ENCODE data around the gene PDIA5.

Gene PDIA5

DNA sequence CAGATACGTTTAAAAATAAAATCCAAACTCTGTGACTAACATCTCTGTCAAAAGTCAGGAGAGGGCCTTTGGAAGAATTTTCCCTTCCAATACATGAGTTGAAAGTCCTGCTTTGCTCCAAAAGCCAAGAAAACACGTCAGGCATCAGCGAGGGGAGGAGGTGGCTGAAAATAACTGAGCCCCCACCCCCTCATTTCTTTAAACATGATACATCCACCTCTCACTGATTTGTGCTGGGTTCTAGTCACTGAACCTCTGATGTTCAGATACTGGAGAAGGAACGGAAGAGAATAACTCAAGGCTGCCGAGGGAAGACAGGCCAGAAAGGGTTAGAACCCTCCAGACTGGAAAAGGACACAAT is 29.8 kb upstream of the PDIA5 start:
- POLR2A ChIA-PET: no interaction called here
- DNase-seq (ENCODE audit: extremely low spot score): no peak
- TF ChIP-seq, protein P1, sequence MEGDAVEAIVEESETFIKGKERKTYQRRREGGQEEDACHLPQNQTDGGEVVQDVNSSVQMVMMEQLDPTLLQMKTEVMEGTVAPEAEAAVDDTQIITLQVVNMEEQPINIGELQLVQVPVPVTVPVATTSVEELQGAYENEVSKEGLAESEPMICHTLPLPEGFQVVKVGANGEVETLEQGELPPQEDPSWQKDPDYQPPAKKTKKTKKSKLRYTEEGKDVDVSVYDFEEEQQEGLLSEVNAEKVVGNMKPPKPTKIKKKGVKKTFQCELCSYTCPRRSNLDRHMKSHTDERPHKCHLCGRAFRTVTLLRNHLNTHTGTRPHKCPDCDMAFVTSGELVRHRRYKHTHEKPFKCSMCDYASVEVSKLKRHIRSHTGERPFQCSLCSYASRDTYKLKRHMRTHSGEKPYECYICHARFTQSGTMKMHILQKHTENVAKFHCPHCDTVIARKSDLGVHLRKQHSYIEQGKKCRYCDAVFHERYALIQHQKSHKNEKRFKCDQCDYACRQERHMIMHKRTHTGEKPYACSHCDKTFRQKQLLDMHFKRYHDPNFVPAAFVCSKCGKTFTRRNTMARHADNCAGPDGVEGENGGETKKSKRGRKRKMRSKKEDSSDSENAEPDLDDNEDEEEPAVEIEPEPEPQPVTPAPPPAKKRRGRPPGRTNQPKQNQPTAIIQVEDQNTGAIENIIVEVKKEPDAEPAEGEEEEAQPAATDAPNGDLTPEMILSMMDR (IDR thresholded peaks at IDR 0.05; ENCODE audit: control extremely low read depth, extremely low read depth, low read depth, missing control alignments): no peak
- CTCF ChIA-PET: interaction anchor here (3.1 kb wide), 1 partner anchor 9 kb away, joined by 14 read pairs; the partner anchor contains the start of gene SEMA5B

DNA sequence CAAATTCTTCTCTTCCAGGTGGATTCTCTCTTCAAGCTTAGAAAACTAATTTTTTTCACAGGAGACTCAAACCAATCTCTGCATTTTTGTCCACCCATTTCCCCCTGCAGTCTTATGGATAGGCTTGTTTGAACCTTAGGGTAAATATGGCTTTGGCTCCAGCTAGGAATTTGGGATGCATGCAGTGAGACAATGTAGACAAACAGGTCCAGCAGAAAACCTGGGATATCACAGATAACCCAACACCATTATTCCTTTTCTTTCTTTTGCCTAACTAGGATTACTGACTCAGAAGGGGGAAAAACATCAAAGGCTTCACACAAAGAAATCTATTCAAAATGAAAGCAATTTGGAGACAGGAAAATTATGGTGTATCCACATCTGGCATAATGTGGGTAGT is 28.1 kb upstream of the PDIA5 start:
- ChIA-PET CTCF (interaction anchor here (1.2 to 3.1 kb wide), 3 partner anchors 10 to 24 kb away, joined by 3 to 14 read pairs (median 4); partner anchors contain the start of gene SEMA5B), POLR2A (no interaction called here)
- TF ChIP-seq, protein P1 (IDR thresholded peaks at IDR 0.05; ENCODE audit: control extremely low read depth, extremely low read depth, low read depth, missing control alignments): no peak
- no peak for DNase-seq (ENCODE audit: extremely low spot score)

DNA sequence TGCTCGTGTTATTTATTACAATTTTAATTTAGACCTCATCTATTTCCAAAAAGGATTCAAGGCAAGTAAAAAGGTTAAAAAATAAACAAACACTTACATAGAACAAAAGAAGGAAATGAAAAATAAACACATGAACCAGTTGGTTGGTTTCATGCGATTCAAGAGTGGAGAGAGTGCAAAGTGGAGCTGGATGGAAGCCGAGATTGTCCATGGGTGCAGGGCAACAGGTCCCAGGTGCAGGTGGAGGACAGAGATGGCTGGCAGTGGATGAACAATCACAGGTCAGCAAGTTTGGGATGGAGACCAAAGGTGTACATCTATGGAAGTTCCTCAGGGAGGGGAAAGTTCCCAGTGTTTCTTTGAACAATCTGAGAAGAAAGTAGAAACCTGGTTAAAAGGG is 27.6 kb upstream of the PDIA5 start:
- CTCF ChIA-PET: interaction anchor here (3.1 kb wide), 1 partner anchor 11 kb away, joined by 14 read pairs; the partner anchor contains the start of gene SEMA5B
- TF ChIP-seq, protein P1 (IDR thresholded peaks at IDR 0.05; ENCODE audit: control extremely low read depth, extremely low read depth, low read depth, missing control alignments): no peak
- POLR2A ChIA-PET: no interaction called here
- DNase-seq (ENCODE audit: extremely low spot score): no peak

DNA sequence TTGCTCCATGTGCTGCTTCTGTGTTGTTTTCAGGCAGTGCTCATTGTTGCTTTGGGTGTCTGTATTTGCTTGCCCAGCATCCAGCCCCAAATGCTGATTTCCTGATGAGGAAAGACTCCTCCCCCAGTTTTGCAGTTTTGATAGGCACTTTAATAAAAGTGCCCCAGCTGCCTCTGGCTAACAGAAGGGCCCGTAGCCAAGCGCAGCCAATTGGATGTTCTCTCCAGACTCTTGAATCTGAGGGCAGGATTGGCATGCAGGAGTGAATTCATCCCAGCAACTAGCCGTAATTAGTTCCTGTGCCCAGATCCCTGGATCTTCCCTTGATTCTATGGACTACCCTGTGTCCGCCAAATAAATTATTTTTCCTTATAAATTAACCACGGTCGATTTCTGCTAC is 24.4 kb upstream of the PDIA5 start:
- TF ChIP-seq, protein P1 (IDR thresholded peaks at IDR 0.05; ENCODE audit: control extremely low read depth, extremely low read depth, low read depth, missing control alignments): no peak
- no peak for DNase-seq (ENCODE audit: extremely low spot score)
- CTCF ChIA-PET: interaction anchor here (2.0 kb wide), 1 partner anchor 12 kb away, joined by 5 read pairs; no protein-coding TSS in a partner anchor
- POLR2A ChIA-PET: no interaction called here

DNA sequence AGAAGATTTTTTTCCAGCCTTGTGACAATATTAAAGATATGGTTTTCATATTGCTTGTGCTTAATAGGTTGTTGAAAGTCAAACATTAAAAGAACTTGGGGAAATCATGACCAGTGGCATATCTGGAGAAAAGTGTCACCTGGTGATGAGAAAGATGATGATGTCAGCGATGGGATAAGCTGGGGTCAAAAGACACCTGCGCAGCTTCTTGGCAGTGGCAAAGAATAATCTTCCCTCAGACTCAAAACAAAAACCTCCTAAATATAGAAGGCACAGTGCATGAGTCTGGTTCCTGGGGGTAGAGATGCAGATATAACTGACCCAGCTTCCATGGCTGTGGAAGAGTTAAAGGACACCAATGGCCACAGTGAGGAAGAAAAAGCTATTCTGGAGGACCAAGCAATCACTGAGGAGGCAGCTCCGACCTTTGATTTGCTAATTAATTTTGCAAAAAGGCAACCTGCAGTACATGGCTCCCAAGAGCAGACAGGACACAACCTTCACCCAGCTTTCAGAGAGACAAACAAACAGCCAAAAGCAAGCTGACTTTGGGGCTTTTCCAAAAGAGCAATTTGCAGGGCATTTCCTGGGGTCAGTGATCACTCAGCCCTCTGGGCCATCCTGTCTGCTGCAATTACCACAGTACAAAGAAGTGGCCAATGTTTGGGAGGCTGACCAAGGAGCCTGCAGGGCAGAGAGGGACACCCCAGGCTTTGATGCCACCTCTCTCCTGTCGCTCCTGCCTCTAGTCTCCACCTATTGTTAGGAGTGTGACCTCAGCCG is 21.7 kb upstream of the PDIA5 start:
- POLR2A ChIA-PET: no interaction called here
- no peak for DNase-seq (ENCODE audit: extremely low spot score)
- TF ChIP-seq, protein P1 (IDR thresholded peaks at IDR 0.05; ENCODE audit: control extremely low read depth, extremely low read depth, low read depth, missing control alignments): no peak
- CTCF ChIA-PET: interaction anchor here (0.8 to 1.6 kb wide), 5 partner anchors 13 to 62 kb away, joined by 3 to 4 read pairs (median 3); partner anchors contain the start of gene SEMA5B

DNA sequence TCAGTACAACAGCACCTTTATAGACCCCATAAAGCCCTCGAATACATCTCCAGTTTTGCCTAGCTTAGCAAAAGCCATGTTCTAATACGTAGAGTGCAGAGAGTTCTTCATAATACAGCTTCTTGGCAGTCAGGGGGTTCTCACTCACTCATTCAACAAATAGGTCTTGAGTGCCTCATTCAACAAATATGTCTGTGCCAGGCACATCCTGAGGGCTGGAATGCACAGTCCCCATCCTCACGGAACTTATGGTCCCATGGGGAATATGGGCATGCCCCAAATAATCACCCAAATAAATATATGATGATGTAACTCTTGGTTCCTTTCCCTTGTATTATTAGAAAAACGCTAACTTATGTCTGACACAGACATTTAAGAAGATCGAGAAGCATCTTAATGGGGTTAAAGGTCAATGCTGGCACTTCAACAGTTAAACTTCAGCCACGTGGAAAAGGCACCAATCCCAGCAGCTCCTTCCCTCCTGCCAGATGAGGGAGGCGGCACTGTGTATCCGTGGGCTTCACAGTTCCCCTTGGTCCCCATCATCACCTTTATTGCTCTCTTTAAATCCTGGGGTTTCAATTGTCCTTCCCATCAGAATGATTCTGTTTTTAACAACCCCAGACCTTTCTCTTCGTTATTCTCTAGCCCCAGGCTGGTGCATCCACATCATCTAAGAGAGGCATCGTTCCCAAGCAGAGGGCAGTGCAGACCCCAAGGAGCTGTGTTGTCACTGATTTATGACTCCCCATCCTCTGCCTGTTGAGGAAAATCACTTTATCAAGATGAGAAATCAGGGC is 20.4 kb upstream of the PDIA5 start:
- ChIA-PET CTCF (interaction anchor here (1.0 kb wide), 1 partner anchor 12 kb away, joined by 3 read pairs; no protein-coding TSS in a partner anchor), POLR2A (no interaction called here)
- TF ChIP-seq, protein P1 (IDR thresholded peaks at IDR 0.05; ENCODE audit: control extremely low read depth, extremely low read depth, low read depth, missing control alignments): no peak
- no peak for DNase-seq (ENCODE audit: extremely low spot score)
